ENCODE data around the gene MTG2. TPM values are rescaled to one million over a fixed set of nuclear protein-coding genes. Genes with fewer than 3 reads are reported as not detected.

The MTG2 gene
- total RNA-seq, 6 experiments from 2014 or later = 27.0 to 45.6 (median 31.8) TPM

GRCh38 chr20:62143957-62144825 is 38.6 kb upstream of the MTG2 start:
- no peaks in the 10 kb centered on the region for H3K27me3 ChIP-seq
- 0% methylated on average over 26 of the region's 104 CpGs for WGBS (ENCODE audit: insufficient coverage, low coverage, low lambda C conversion rate, missing lambda C conversion rate)
- peak; percentile 34 to 53 (median 40) for ATAC-seq
- H3K4me3 ChIP-seq = peak overlapping the region; percentile 45 to 86 (median 81)
- DNase-seq = peak; percentile 72 to 80 (median 72)
- intact Hi-C loops (cut with DNase I) = no loop called here
- H3K4me1 ChIP-seq = peaks cover 0 to 56% (median 27%) of the 10 kb centered on the region in 4 donors
- TF ChIP-seq, protein P1, sequence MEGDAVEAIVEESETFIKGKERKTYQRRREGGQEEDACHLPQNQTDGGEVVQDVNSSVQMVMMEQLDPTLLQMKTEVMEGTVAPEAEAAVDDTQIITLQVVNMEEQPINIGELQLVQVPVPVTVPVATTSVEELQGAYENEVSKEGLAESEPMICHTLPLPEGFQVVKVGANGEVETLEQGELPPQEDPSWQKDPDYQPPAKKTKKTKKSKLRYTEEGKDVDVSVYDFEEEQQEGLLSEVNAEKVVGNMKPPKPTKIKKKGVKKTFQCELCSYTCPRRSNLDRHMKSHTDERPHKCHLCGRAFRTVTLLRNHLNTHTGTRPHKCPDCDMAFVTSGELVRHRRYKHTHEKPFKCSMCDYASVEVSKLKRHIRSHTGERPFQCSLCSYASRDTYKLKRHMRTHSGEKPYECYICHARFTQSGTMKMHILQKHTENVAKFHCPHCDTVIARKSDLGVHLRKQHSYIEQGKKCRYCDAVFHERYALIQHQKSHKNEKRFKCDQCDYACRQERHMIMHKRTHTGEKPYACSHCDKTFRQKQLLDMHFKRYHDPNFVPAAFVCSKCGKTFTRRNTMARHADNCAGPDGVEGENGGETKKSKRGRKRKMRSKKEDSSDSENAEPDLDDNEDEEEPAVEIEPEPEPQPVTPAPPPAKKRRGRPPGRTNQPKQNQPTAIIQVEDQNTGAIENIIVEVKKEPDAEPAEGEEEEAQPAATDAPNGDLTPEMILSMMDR (IDR thresholded peaks at IDR 0.05) = no peak
- TF ChIP-seq POLR2A (IDR thresholded peaks at IDR 0.05) = no peak
- peaks cover 8 to 17% (median 13%) of the 10 kb centered on the region in 4 donors for H3K36me3 ChIP-seq
- peak overlapping the region; percentile 60 to 100 (median 73) for H3K27ac ChIP-seq
- H3K9me3 ChIP-seq = no peaks in the 10 kb centered on the region

GRCh38 chr20:62145688-62146018 is 37.2 kb upstream of the MTG2 start:
- TF ChIP-seq POLR2A (IDR thresholded peaks at IDR 0.05) = no peak
- TF ChIP-seq, protein P1 (IDR thresholded peaks at IDR 0.05) = no peak
- WGBS (ENCODE audit: insufficient coverage, low coverage, low lambda C conversion rate, missing lambda C conversion rate) = 63% methylated on average over 6 of the region's 7 CpGs
- Histone ChIP-seq H3K4me1 (peaks cover 0 to 69% (median 27%) of the 10 kb centered on the region in 4 donors), H3K36me3 (peaks cover 0 to 2% (median under 1%) of the 10 kb centered on the region in 4 donors), H3K27me3 (no peaks in the 10 kb centered on the region), H3K9me3 (no peaks in the 10 kb centered on the region), H3K27ac (peak overlapping the region; percentile 43 to 100 (median 72)), H3K4me3 (peak overlapping the region in 1 of 3 donors; percentile 81)
- no peak for DNase-seq
- ATAC-seq = no peak
- intact Hi-C loops (cut with DNase I) = no loop called here

DNA sequence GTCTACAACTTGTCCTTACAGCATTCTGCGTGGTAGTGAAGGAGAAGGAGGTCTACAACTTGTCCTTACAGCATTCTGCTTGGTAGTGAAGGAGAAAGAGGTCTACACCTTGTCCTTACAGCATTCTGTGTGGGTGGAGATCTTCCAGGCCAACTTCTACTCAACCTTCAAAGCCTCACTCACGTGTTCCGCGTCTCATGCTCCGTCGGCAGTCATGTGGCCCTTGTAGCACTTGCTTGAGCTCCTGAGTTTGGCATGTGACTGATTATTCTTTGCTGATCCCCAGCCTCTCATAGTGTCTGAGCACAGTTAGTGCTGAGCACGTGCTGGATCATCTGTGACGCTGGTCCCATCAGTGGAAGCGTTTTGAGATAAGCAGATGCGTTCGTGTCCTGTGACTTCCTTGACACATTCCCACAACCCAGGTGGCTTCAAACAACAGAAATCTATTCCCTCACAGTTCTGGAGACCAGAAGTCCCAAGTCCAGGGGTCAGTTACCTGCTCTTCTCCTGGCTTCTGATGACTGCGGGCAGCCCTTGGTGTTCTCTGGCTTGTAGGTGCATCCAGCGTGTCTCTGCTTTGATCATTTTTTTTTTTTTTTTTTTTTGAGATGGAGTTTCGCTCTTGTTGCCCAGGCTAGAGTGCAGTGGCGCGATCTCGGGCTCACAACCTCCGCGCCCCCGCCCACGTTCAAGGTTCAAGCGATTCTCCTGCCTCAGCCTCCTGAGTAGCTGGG is 36.6 kb upstream of the MTG2 start:
- DNase-seq = peak in 2 of 3 donors; percentile 81 to 86
- WGBS (ENCODE audit: insufficient coverage, low coverage, low lambda C conversion rate, missing lambda C conversion rate) = 32% methylated on average over 21 of the region's 22 CpGs
- no peak for TF ChIP-seq POLR2A (IDR thresholded peaks at IDR 0.05)
- TF ChIP-seq, protein P1 (IDR thresholded peaks at IDR 0.05) = no peak
- Histone ChIP-seq H3K36me3 (no peaks in the 10 kb centered on the region), H3K27me3 (no peaks in the 10 kb centered on the region), H3K27ac (peak overlapping the region; percentile 43 to 100 (median 72)), H3K9me3 (no peaks in the 10 kb centered on the region), H3K4me1 (peaks cover 0 to 69% (median 24%) of the 10 kb centered on the region in 4 donors), H3K4me3 (no peak overlapping the region)
- intact Hi-C loops (cut with DNase I) = no loop called here
- peak; percentile 38 to 61 (median 48) for ATAC-seq

GRCh38 chr20:62147125-62147524 is 35.7 kb upstream of the MTG2 start:
- no peak for DNase-seq
- H3K4me3 ChIP-seq = no peak overlapping the region
- ATAC-seq = no peak
- H3K27ac ChIP-seq = peak overlapping the region in 2 of 3 donors; percentile 72 to 100
- H3K9me3 ChIP-seq = no peaks in the 10 kb centered on the region
- H3K27me3 ChIP-seq = no peaks in the 10 kb centered on the region
- intact Hi-C loops (cut with DNase I) = no loop called here
- TF ChIP-seq POLR2A (IDR thresholded peaks at IDR 0.05) = no peak
- TF ChIP-seq, protein P1 (IDR thresholded peaks at IDR 0.05) = no peak
- peaks cover 0 to 62% (median 19%) of the 10 kb centered on the region in 4 donors for H3K4me1 ChIP-seq
- no peaks in the 10 kb centered on the region for H3K36me3 ChIP-seq
- 77% methylated on average over 4 of the region's 6 CpGs for WGBS (ENCODE audit: insufficient coverage, low coverage, low lambda C conversion rate, missing lambda C conversion rate)
